PC-9 (cell line): ENCODE data around the gene MX2. TPM values are rescaled to one million over a fixed set of nuclear protein-coding genes. Genes with fewer than 3 reads are reported as not detected.

Experiments used
- BruUV-seq: library from RNA; stranded (reverse); fragments of 400-500 nt; replicated peaks from 2 replicates; lab custom pipeline; 2021; lab: Mats Ljungman, UMichigan
- CTCF ChIA-PET: fragments of 300-600 bp; sonication (Branson Sonifier 250); formaldehyde crosslinking; loops from one replicate; lab custom pipeline; 2022; ENCODE audit warnings: antibody characterized with exemption; lab: Charles Lee
- POLR2A ChIA-PET: fragments of 300-600 bp; sonication (Branson Sonifier 250); formaldehyde crosslinking; loops from one replicate; lab custom pipeline; 2022; ENCODE audit warnings: antibody characterized with exemption; ENCODE audit not compliant: unreplicated experiment; lab: Charles Lee
- DNase-seq, 2 experiments: peaks; one replicate each; pipeline versions ENCODE4 v3.0.0 to v3.0.0-alpha.2; 2015 to 2022; ENCODE audit warnings: mixed read lengths in 1 of 2
- H2AFZ ChIP-seq: fragments of 200-600 bp; sonication (generic); 2 replicates; pipeline ENCODE4 v1.8.1; 2017; ENCODE audit warnings: antibody characterized with exemption
- H3F3A ChIP-seq: fragments of 200-600 bp; sonication (generic); 2 replicates; pipeline ENCODE4 v1.8.1; 2017; ENCODE audit warnings: antibody characterized with exemption, mild to moderate bottlenecking, low read depth; ENCODE audit not compliant: insufficient read depth
- H3K27ac ChIP-seq: fragments of 200-600 bp; sonication (generic); 2 replicates; pipeline ENCODE4 v1.6.1; 2016; ENCODE audit warnings: mixed run types
- H3K27me3 ChIP-seq: fragments of 200-600 bp; sonication (generic); 2 replicates; pipeline ENCODE4 v1.6.1; 2016; ENCODE audit warnings: low read depth, mixed run types; ENCODE audit not compliant: insufficient read depth
- H3K36me3 ChIP-seq: fragments of 200-600 bp; sonication (generic); 2 replicates; pipeline ENCODE4 v1.6.1; 2016; ENCODE audit warnings: low read depth, mixed run types
- H3K4me1 ChIP-seq: fragments of 200-600 bp; sonication (generic); replicated peaks from 2 replicates; pipeline ENCODE4 v1.6.1; 2016; ENCODE audit warnings: mixed run types; ENCODE audit not compliant: insufficient read depth
- H3K4me2 ChIP-seq: fragments of 200-600 bp; sonication (generic); 2 replicates; pipeline ENCODE4 v1.6.1; 2017; ENCODE audit warnings: mixed run types
- H3K4me3 ChIP-seq: fragments of 200-600 bp; sonication (generic); 2 replicates; pipeline ENCODE4 v1.6.1; 2016; ENCODE audit warnings: mixed run types
- H3K79me2 ChIP-seq: fragments of 200-600 bp; sonication (generic); 2 replicates; pipeline ENCODE4 v1.6.1; 2017; ENCODE audit warnings: low read depth, mixed run types
- H3K9me2 ChIP-seq: fragments of 200-600 bp; sonication (generic); 2 replicates; pipeline ENCODE4 v1.8.1; 2017; ENCODE audit warnings: mild to moderate bottlenecking; ENCODE audit not compliant: insufficient read depth
- H3K9me3 ChIP-seq: fragments of 200-600 bp; sonication (generic); 2 replicates; pipeline ENCODE4 v1.8.1; 2016; ENCODE audit warnings: low read depth; ENCODE audit not compliant: insufficient read depth
- H4K20me1 ChIP-seq: fragments of 200-600 bp; sonication (generic); 2 replicates; pipeline ENCODE4 v1.8.1; 2017; ENCODE audit not compliant: insufficient read depth
- CTCF ChIP-seq: fragments of 200-600 bp; sonication (generic); conservative IDR thresholded peaks from 2 replicates; pipeline ENCODE4 v1.6.1; 2017; ENCODE audit warnings: mixed run types, antibody characterized with exemption, mild to moderate bottlenecking, moderate library complexity
- EZH2 ChIP-seq: fragments of 200-600 bp; sonication (generic); IDR thresholded peaks from 2 replicates; pipeline ENCODE4 v1.8.0; 2017; ENCODE audit warnings: antibody characterized with exemption, low read depth
- intact Hi-C: fragments of 100-400 bp; cut with micrococcal nuclease; formaldehyde crosslinking; loops from one replicate; pipeline ENCODE4 v1.10.0; 2022; ENCODE audit not compliant: unreplicated experiment
- total RNA-seq: library from RNA; stranded (reverse); gene quantifications from 2 replicates; pipeline ENCODE4 v1.2.3, GENCODE V29; 2021

The MX2 gene
- total RNA-seq, 1 experiment from 2014 or later, result 2.5 TPM

GRCh38 chr21:41366522-41367151, 4.8 kb downstream of the MX2 start:
- Histone ChIP-seq H3K4me1 (peaks cover 23% of the 10 kb centered on the region), H3K4me2 (peak overlapping the region; percentile 76), H3K36me3 (no peaks in the 10 kb centered on the region), H3F3A (peaks cover 16% of the 10 kb centered on the region; the same call in 1 of the 2 replicates), H3K27ac (peak overlapping the region; percentile 83), H2AFZ (peak overlapping the region; percentile 61), H4K20me1 (no peaks in the 10 kb centered on the region), H3K79me2 (no peaks in the 10 kb centered on the region), H3K9me3 (no peaks in the 10 kb centered on the region), H3K9me2 (no peaks in the 10 kb centered on the region), H3K4me3 (peak overlapping the region; percentile 31; the same call in 1 of the 2 replicates), H3K27me3 (no peaks in the 10 kb centered on the region)
- ChIA-PET CTCF (no interaction called here), POLR2A (interaction anchor here (0.6 kb wide), 1 partner anchor 18 kb away, joined by 4 read pairs; no protein-coding TSS in a partner anchor)
- TF ChIP-seq CTCF (no peak), EZH2 (no peak)
- DNase-seq, result peak; percentile 83 to 94
- intact Hi-C loops, result loop anchor here (2.0 kb wide), 1 partner anchor 60 kb away; the partner anchor contains the start of gene MX1
- BruUV-seq, result no TSS peak

- Histone ChIP-seq H3K9me3 (no peaks in the 10 kb centered on the region), H3K4me1 (peaks cover 17% of the 10 kb centered on the region), H4K20me1 (no peaks in the 10 kb centered on the region), H2AFZ (peak overlapping the region; percentile 61; the same call in 1 of the 2 replicates), H3K27me3 (no peaks in the 10 kb centered on the region), H3F3A (peaks cover 13% of the 10 kb centered on the region; the same call in 1 of the 2 replicates), H3K9me2 (no peaks in the 10 kb centered on the region), H3K4me3 (peak overlapping the region; percentile 31; the same call in 1 of the 2 replicates), H3K4me2 (peak overlapping the region; percentile 76), H3K36me3 (no peaks in the 10 kb centered on the region), H3K27ac (peak overlapping the region; percentile 83), H3K79me2 (no peaks in the 10 kb centered on the region)
- no TSS peak for BruUV-seq
- intact Hi-C loops, result loop anchor here (2.0 kb wide), 1 partner anchor 59 kb away; the partner anchor contains the start of gene MX1
- TF ChIP-seq CTCF, result no peak
- no peak for TF ChIP-seq EZH2
- POLR2A ChIA-PET, result no interaction called here
- no peak for DNase-seq
- CTCF ChIA-PET, result no interaction called here
These were observed 5.6 kb downstream of the MX2 start for GRCh38 chr21:41367301-41367944.

- ChIA-PET CTCF (no interaction called here), POLR2A (no interaction called here)
- H2AFZ ChIP-seq, result no peak overlapping the region
- no peaks in the 10 kb centered on the region for H3K27me3 ChIP-seq
- no peaks in the 10 kb centered on the region for H3K9me2 ChIP-seq
- H3K79me2 ChIP-seq, result no peaks in the 10 kb centered on the region
- no peak overlapping the region for H3K4me3 ChIP-seq
- no peak for TF ChIP-seq EZH2
- TF ChIP-seq CTCF, result no peak
- H3K27ac ChIP-seq, result no peak overlapping the region
- no peaks in the 10 kb centered on the region for H3K9me3 ChIP-seq
- BruUV-seq, result no TSS peak
- peaks cover 13% of the 10 kb centered on the region; the same call in 1 of the 2 replicates for H3F3A ChIP-seq
- H4K20me1 ChIP-seq, result no peaks in the 10 kb centered on the region
- H3K4me2 ChIP-seq, result no peak overlapping the region
- H3K4me1 ChIP-seq, result peaks cover 17% of the 10 kb centered on the region
- intact Hi-C loops, result loop anchor here (2.0 kb wide), 1 partner anchor 59 kb away; the partner anchor contains the start of gene MX1
- no peaks in the 10 kb centered on the region for H3K36me3 ChIP-seq
- DNase-seq, result no peak
These were observed 6.3 kb downstream of the MX2 start for GRCh38 chr21:41367945-41368734.
